SH-SY5Y (cell line): ENCODE data around the gene TTLL9.

ENCODE experiments used
- GATA2 ChIP-seq: IDR thresholded peaks from 2 replicates; pipeline ENCODE4 v1.6.1; 2011; ENCODE audit warnings: mild to moderate bottlenecking, low read depth, low read length
- GATA3 ChIP-seq: IDR thresholded peaks from 2 replicates; pipeline ENCODE4 v1.6.1; 2011; ENCODE audit warnings: low read depth, mild to moderate bottlenecking, low read length, moderate library complexity

Gene TTLL9

GRCh38 chr20:31923388-31924331, 53.2 kb downstream of the TTLL9 start:
- TF ChIP-seq GATA2 = no peak
- TF ChIP-seq GATA3 = no peak

- TF ChIP-seq GATA3 (no peak), GATA2 (no peak)
Measured at GRCh38 chr20:31924561-31924960, 54.1 kb downstream of the TTLL9 start.

GRCh38 chr20:31925631-31926030, 55.2 kb downstream of the TTLL9 start:
- TF ChIP-seq GATA3 (no peak), GATA2 (no peak)

- TF ChIP-seq GATA2 (no peak), GATA3 (no peak)
Measured at GRCh38 chr20:31926493-31926892, 56.1 kb downstream of the TTLL9 start.

- TF ChIP-seq GATA2 (no peak), GATA3 (no peak)
Measured at GRCh38 chr20:31927627-31928159, 57.3 kb downstream of the TTLL9 start.

GRCh38 chr20:31930779-31931178, 60.3 kb downstream of the TTLL9 start:
- TF ChIP-seq GATA3 = no peak
- TF ChIP-seq GATA2 = no peak

GRCh38 chr20:31933698-31934097, 63.3 kb downstream of the TTLL9 start:
- no peak for TF ChIP-seq GATA3
- no peak for TF ChIP-seq GATA2

GRCh38 chr20:31934491-31934890, 64.1 kb downstream of the TTLL9 start:
- TF ChIP-seq GATA3 (no peak), GATA2 (no peak)

- TF ChIP-seq GATA2 = no peak
- no peak for TF ChIP-seq GATA3
Measured at GRCh38 chr20:31934968-31935764, 64.7 kb downstream of the TTLL9 start.

- TF ChIP-seq GATA3 (no peak), GATA2 (no peak)
Measured at GRCh38 chr20:31936420-31936819, 66.0 kb downstream of the TTLL9 start.

- TF ChIP-seq GATA3 (no peak), GATA2 (no peak)
Measured at GRCh38 chr20:31937820-31938219, 67.4 kb downstream of the TTLL9 start.

- TF ChIP-seq GATA2 (no peak), GATA3 (no peak)
Measured at GRCh38 chr20:31939661-31940060, 69.2 kb downstream of the TTLL9 start.

GRCh38 chr20:31943052-31943471, 72.6 kb downstream of the TTLL9 start:
- TF ChIP-seq GATA2 = no peak
- no peak for TF ChIP-seq GATA3

- no peak for TF ChIP-seq GATA3
- no peak for TF ChIP-seq GATA2
Measured at GRCh38 chr20:31945319-31945718, 74.9 kb downstream of the TTLL9 start.
